Stimulated activated CD4-positive, alpha-beta T cell treated with anti-CD3 and anti-CD28 coated beads, Interleukin-12 subunit alpha, Interleukin-12 subunit beta, amount 100 ng/mL, for 24 hours (primary cell): ENCODE results near the gene TDRD7.
"Not testable (repeated sequence)": the region's sequence is repeated elsewhere in the genome, so short reads cannot be mapped to it uniquely, and the experiment has no call there.

Experiments used
- DNase-seq, 2 experiments: peaks; one replicate each; pipeline ENCODE4 v3.0.0-alpha.2; 2020; ENCODE audit warnings: low read depth in 2 of 2

TDRD7 gene

GRCh38 chr9:97473717-97474116 lies 61.8 kb downstream of the TDRD7 start:
- no peak for DNase-seq

GRCh38 chr9:97474372-97474925 lies 62.6 kb downstream of the TDRD7 start:
- no peak for DNase-seq

- no peak for DNase-seq
Measured at GRCh38 chr9:97475059-97475458, 63.2 kb downstream of the TDRD7 start.

DNA sequence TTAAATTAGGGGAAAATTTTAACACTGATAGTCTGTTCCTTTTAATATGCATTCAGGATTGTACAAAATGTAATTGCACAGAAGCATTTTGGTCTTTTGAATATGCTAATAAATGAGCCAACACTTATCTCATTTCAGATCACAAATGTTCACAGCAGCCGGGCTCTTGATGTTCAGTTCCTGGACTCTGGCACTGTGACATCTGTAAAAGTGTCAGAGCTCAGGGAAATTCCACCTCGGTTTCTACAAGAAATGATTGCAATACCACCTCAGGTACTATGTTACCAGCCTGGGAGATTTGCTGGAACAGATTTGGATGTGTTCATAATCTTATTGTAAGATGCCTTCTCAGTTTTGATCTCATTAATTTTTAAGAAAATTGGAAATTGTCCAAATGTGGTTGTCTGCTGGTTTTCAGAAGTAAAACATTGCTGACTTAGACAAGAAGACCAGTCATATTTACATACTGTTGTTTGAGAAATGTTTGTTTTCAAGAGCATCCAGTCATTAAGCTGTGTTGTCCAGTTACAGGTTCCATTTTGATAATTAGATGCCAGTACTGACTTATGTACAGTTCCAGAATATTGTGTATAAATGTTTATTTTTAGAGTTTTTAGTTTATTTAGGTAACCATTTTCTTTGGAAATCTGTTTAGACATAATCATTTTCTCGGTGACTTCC lies 66.5 kb downstream of the TDRD7 start:
- no peak for DNase-seq

- DNase-seq: no peak
Measured at GRCh38 chr9:97479496-97480159, 67.7 kb downstream of the TDRD7 start.

DNA sequence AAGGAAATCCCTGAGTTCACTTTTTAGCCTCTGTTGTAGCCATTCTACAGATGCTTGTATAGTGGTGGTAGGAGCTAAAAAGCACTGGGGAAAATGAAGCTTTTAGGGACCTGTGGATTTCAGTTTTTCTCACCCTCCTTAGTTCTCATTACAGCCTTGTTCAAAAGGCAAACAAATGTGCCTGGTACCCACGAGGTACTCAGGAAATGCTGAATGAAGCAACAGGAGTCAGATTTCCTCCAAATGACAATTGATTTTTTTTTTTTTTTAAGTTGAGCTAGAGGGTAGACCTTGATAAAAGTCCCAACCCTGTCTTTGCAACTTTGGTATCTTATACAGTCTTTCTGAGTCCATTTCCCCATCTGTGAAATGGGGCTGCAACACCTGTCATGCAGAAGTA lies 68.3 kb downstream of the TDRD7 start:
- no peak for DNase-seq

DNA sequence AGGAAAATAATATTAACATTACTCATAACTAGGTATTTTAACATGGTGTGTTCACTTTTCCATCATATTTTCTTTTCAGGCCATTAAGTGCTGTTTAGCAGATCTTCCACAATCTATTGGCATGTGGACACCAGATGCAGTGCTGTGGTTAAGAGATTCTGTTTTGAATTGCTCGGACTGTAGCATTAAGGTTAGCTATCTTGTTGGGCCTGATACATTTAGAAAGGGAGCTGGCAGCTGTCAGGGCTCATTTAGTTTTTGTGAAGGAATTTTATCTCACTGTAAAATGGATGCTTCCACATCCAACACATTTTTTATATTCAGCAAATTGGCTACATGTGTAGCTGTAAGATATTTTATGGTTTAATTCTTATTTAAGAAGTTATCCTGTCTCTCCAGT lies 68.9 kb downstream of the TDRD7 start:
- DNase-seq: no peak

DNA sequence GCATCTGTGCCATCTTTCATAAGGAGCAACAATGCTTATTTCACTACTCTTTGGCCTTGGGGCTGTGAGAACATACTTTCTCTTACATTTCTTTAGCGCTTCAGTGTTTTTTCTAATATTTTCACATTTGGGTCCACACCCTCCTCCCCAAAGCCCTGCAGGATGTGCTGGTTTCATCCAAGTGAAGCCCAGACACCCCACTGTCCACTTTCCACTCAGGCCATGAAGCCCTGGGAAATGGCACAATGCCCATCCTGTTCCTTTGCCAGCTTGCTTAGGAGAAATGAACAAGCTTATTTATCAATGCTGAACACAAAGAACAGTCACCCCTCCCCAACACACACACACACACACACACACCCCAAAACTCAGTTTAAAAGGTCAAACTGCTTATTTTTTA lies 72.2 kb downstream of the TDRD7 start:
- DNase-seq: no peak

- no peak for DNase-seq
Measured at GRCh38 chr9:97487107-97487506, 75.2 kb downstream of the TDRD7 start.

DNA sequence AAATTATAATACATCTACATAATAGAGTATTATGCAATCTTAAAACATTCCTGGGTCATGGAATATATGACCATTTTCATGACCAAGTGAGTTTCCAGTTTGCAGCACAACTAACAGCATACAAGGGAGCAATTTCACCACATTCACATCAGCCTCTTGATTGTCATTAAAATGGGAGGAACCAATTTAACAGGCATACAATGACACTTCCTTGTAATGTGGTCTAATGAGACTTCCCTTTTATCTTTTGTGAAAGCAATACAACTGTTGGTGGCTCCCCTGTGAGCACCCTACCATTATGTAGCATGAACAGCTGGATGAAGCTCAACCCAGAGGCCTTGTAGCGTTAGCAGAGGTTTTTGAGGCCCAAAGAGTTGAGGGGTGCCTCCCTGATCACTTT lies 76.0 kb downstream of the TDRD7 start:
- DNase-seq: no peak

GRCh38 chr9:97491216-97491999 lies 79.5 kb downstream of the TDRD7 start:
- no peak for DNase-seq

DNA sequence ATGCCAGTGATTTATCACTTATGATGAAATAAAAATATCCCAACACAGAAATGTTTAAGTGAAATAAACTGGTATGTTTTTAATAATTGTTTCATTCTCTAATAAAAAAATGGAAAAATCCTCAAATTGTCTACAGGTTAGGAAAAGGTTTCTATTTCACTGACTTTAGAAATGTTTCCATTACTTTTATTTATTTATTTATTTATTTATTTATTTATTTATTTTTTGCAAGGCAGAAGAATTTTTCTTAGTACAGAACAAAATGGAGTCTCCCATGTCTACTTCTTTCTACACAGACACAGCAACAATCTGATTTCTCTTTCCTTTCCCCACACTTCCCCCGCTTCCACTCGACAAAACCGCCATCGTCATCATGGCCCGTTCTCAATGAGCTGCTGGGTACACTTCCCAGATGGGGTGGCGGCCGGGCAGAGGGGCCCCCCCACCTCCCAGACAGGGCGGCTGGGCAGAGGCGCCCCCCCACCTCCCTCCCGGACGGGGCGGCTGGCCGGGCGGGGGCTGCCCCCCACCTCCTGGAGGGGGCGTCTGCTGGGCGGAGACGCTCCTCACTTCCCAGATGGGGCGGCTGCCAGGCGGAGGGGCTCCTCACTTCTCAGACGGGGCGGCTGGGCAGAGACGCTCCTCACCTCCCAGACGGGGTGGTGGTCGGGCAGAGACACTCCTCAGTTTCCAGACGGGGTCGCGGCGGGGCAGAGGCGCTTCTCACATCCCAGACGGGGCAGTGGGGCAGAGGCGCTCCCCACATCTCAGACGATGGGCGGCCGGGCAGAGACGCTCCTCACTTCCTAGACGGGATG lies 85.9 kb downstream of the TDRD7 start:
- not testable (repeated sequence) for DNase-seq

DNA sequence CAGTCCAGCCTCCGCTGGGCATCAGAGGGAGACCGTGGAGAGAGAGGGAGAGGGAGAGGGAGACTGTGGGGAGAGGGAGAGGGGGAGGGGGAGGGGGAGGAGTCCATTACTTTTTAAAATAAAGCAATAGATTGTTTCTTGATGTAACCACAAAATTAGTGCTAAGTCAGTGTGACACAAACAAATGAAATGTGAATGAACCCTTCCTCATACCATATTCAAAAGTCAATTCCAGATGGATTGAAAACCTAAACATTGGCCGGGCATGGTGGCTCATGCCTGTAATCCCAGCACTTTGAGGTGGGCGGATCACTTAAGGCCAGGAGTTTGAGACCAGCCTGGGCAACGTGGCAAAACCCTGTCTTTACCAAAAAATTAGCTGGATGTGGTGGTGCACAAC lies 87.0 kb downstream of the TDRD7 start:
- DNase-seq: not testable (repeated sequence)

- no peak for DNase-seq
Measured at GRCh38 chr9:97500263-97500662, 88.4 kb downstream of the TDRD7 start.

GRCh38 chr9:97500765-97501176 lies 88.9 kb downstream of the TDRD7 start:
- DNase-seq: no peak

- peak; percentile 14 to 29 for DNase-seq
Measured at GRCh38 chr9:97501177-97501971, 89.5 kb downstream of the TDRD7 start, which contains the start of gene TMOD1. Gene TMOD1, plus strand, starts transcription at chr9:97501666. Its CDS starts 22,523 bp downstream, at chr9:97524189.

DNA sequence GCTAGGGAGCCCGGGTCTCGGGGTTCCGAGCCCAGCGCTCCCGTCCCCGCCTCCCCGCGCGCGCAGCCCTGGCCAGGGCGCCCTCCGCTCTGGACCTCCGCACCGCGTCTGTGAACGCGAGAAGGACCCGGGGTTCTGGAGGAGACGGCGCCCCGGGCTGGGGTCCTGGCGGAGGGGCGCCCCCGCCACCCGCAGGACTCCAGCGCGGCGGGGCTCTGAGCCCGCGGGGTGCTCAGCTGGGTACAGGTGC lies 90.0 kb downstream of the TDRD7 start:
- no peak for DNase-seq

- DNase-seq: peak in 1 of 2 experiments; percentile 2
Measured at GRCh38 chr9:97502222-97502983, 90.5 kb downstream of the TDRD7 start.

GRCh38 chr9:97502984-97503861 lies 91.3 kb downstream of the TDRD7 start:
- no peak for DNase-seq
